D721Med (cell line): ENCODE results near the gene MAN2B1.

Experiments used
- DNase-seq: peaks from one replicate; pipeline ENCODE4 v3.0.0; 2011; ENCODE audit warnings: low spot score; ENCODE audit not compliant: insufficient read length
- FAIRE-seq: peaks from 2 replicates; lab custom pipeline; 2011; peaks lifted over from hg19 to GRCh38; lab: Jason Lieb, UNC
- CTCF ChIP-seq: IDR thresholded peaks from 2 replicates; pipeline ENCODE4 v1.5.1; 2012; ENCODE audit warnings: mild to moderate bottlenecking, control low read depth; ENCODE audit not compliant: insufficient read depth; ENCODE audit errors: missing control alignments

Gene MAN2B1

DNA sequence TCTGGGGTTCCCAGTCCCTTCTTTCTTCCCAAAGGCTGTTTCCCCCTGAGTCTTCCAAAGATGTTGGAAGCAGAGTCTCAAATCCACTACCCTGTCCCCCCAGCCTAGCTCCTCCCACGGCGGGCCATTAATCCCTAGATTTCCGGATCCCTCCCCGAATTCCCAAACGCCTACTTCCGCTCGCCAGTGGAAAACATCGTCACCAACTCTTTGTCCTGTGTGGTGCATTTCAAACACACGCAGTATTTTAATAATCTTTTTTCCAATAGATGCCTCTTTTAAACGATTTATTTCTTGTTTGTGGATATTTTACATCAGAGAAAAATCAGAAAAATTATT is 55.2 kb downstream of the MAN2B1 start:
- TF ChIP-seq CTCF: no peak
- DNase-seq: peak; percentile 63
- no peak for FAIRE-seq

GRCh38 chr19:12610540-12611360 is 55.8 kb downstream of the MAN2B1 start, which contains the start of the genes ZNF490 and ZNF791:
Gene ZNF490 (minus strand): TSS chr19:12610813. CDS start chr19:12610680, 133 bp downstream.
Gene ZNF791 (plus strand): TSS chr19:12610920. CDS start chr19:12611080, 160 bp downstream.
- DNase-seq (peak; percentile 93), FAIRE-seq (no peak)
- peak; percentile 14 for TF ChIP-seq CTCF

GRCh38 chr19:12607631-12608030 is 58.9 kb downstream of the MAN2B1 start:
- DNase-seq: no peak
- TF ChIP-seq CTCF: no peak
- FAIRE-seq: no peak

DNA sequence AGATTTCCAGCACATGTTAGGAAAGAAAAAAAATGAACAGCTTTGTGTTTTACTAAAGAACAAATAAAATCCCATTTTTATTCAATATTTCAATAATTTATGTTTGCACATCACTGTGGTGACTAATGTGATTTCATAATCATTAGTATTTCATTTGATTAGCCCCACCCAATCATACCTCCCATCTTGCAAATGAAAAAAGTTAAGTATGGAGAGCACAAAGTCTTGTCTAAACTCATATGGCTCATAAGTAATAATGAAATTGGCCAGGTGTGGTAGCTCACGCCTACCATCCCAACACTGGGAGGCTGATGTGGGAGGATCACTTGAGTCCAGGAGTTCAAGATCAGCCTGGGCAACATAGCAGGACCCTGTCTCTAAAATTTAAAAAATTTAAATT is 59.7 kb downstream of the MAN2B1 start:
- FAIRE-seq (no peak), DNase-seq (no peak)
- TF ChIP-seq CTCF: no peak

- no peak for TF ChIP-seq CTCF
- FAIRE-seq: no peak
- DNase-seq: no peak
These were observed 62.8 kb downstream of the MAN2B1 start for GRCh38 chr19:12603714-12604113.

DNA sequence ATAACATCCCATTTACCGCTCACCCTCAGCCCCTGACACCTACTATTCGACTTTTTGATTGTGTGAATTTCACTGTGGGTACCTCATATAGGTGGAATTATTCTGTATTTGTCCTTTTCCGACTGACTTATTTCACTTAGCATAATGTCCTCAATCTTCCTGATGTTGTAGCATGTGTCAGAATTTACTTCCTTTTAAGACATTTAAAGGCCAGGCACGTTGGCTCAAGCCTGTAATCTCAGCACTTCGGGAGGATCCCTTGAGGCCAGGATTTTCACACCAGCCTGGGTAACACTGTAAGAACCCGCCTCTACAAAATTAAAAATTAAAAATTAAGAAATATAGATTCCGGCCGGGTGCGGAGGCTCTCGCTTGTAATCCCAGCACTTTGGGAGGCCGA is 68.9 kb downstream of the MAN2B1 start:
- no peak for DNase-seq
- FAIRE-seq: no peak
- no peak for TF ChIP-seq CTCF

DNA sequence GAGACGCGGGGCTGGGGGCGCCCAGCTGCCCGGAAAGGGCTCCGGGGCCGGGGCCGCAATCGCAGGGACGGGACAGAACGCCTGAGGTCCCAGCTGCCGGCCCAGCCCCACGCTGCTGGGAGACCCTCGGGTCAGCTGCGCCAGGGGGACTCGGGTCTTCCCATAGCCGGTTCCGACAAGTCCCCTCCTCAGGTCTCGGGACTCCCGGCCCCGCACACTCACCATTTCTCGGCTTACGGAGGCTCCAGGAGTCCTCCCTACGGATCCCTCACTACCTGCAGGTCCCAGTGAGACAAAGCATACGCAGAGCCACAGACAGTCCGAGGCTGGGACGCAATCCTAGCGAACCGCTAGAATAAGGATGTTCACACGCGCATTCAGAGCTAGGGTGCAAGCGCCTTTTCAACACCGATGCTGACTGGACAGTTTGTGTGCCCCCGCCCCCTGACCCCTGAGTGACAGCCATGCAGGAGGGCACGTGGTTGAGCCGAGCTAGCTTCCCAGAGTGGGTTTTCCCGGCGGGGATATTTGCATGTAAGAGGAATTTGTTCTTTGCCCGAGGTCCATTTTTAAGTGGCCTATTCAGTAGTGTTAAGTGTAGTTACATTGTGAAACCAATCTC is 69.5 kb downstream of the MAN2B1 start:
- no peak for TF ChIP-seq CTCF
- no peak for DNase-seq
- FAIRE-seq: no peak
